ENCODE data around the gene ARHGAP6.

The ARHGAP6 gene

GRCh38 chrX:11451151-11451550, 214.6 kb downstream of the ARHGAP6 start:
- DNase-seq: no peak

DNA sequence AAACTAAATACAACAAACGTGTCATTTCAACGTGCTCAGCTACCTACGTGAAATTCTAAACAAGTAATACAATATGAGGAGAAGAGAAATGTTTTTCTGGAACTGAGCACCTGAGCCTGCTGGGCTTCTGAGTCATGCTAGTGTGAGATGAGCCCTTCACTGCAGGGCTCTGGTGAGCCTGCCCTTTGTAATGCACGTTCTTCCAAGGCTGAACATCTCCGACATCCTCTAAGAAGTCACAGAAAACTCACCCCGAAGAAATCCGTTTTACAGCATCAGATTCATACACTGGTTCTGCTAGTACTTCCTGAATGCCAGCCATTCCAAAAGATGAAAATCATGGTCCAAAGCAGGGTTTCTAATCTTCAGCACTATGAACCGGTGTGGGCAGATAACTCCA, 215.4 kb downstream of the ARHGAP6 start:
- no peak for DNase-seq

DNA sequence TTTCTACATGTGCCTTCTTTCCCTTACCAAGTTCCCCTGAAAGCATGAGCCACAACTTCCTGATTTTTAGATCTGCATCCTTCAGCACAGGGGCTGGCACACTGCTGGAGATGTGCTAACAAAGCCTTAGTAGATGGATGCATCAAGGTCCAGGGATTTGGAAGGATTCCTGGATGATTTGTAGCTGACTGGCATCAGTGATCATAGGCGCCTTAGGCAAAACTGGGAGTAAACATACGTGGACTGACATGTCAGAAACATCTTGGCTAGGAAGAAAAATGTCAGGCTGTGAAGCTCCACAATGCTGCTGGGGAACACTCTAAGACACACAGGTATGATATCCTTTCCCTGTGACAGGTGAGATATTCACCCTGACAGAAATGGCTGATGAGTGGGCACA, 216.1 kb downstream of the ARHGAP6 start:
- no peak for DNase-seq

DNA sequence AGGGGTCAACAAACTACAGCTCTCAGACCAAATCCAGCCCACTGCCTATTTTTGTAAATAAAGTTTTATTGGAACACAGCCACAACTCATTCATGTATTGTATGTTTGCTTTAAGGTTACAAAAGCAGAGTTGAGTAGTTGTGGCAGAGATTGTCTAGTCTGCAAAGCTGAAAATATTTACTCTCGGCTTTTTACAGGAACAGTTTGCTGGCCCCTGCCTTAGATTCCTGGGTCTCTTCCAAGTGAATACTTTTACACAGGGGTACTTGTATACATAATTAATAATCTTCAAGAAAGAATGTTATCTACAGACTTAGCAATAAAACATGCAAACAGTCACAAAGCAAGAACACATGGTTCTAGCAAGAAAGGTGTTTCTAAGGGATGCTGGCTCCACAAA, 218.3 kb downstream of the ARHGAP6 start:
- DNase-seq: no peak

DNA sequence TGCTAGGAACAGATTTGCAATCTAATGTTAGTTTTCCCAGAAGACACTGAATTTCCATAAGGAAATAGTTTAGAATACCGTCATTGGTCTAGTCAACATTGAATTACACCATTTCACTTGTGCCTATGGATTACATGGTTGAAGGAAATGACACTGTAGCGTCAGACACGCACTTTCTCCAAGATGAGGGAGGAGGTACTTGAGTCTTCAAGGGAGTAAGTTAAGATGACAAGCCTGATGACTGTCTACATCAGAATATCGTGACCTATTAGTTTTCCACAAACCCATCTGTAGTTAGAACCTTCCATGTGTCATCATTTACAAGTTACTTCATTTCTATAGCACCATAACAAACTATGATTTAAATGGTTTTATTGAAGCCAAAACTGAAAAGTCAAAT, 218.8 kb downstream of the ARHGAP6 start:
- DNase-seq: no peak

- no peak for DNase-seq
These were observed 219.4 kb downstream of the ARHGAP6 start for GRCh38 chrX:11446336-11446735.

- no peak for DNase-seq
These were observed 220.2 kb downstream of the ARHGAP6 start for GRCh38 chrX:11445540-11445939.

DNA sequence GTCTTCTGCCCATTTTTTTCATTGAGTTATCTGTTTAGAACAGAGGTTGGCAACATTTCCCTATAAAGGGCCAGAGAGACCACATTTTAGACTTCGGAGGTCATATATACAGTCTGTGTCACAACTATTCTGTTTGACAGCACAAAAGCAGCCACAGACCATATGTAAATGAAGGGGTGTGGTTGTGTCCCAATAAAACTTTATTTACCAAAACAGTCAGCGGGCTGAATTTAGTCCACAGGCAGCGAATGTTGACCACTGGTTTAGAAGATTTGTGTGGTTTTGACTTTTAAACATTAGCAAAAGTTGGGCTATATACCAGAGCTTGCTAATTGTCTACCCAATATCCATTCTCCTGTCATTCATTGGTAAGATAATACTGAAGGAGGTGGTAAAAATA, 221.7 kb downstream of the ARHGAP6 start:
- DNase-seq: no peak

GRCh38 chrX:11439846-11440245, 225.9 kb downstream of the ARHGAP6 start:
- DNase-seq: no peak

DNA sequence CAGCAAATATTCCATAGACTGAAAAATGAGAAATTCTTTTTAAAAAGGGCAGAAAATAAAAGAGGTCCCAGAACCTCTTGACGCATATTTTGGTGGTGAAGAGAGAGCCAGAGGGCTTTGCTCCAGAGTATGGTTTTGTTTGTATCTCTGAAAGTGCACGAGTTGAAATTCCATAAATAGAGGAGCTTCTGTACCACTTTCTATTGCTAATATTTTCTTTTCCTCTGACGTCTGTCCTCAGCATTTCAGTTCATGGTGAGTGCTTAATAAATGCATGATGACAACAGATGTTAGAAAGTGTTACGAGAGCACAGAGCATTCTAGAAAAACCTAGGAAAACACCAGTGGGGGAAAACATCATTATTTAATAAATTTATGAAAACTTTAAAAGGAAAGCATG, 227.0 kb downstream of the ARHGAP6 start:
- no peak for DNase-seq

DNA sequence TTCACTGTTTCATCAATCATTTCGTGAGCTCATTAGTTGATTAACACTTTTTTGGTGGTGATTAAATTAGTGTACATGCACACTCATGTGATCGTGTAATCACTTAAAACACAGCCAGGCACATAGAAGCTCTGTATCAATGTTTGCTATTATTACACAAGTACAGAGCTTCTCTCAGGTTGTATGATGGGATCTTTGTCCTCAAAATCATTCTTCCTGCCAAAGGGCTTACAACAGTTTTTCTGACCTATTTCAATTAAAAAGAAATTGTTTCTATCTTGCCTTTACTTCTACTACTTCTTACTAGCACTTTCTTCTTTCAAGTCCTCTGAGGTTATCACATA, 227.4 kb downstream of the ARHGAP6 start:
- DNase-seq: no peak

DNA sequence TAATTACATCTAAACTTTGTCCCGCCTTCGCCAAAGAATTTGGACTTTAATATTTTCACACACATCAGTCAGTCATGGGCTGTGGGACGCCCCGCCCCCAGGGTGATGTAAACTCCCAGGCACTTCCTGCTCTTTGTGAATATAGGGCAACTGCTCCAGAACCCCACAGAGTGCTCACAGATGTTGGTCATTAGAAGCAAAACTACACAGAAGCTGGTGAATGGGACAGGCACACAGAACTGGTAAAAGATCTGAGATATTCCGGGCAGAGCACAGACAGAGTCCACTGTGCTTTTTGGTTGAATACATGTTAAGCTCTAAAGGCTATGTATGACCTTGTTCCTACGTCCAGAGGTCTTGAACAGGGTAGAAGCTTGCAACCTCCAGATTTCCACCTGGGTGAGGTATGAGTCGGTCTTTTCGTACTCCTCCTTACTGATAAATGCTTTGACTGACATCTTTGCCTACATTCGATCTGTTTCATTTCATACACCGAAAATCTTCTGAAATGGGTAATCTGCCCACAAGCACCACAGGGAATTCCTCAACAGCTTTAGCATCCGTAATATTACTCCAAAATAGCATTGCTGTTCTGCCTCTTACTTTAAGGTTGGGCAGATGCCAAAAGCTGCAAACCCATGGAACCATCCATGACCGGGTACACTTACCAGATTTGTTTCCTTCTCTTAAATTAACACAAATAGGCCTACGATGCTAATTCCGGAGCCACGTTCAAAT, 227.9 kb downstream of the ARHGAP6 start:
- DNase-seq: no peak

DNA sequence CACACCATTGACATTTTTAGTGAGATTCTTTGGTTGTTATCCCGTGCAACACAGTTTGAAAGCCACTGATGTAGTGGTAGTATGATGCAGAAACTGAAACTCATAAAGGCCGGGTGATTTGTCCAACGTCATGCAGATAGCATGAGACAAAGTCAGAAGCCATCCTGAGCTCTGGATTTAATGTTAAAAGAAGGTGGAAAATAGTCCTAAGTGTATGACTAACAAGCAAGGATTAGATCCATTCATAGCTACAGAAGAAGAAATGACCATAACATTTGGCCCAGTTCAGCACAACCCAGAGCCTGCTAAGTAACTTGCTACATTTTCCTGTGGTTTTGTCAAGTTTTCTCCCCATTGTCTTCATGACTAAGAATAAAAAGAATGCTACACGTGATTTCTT, 230.2 kb downstream of the ARHGAP6 start:
- DNase-seq: no peak

DNA sequence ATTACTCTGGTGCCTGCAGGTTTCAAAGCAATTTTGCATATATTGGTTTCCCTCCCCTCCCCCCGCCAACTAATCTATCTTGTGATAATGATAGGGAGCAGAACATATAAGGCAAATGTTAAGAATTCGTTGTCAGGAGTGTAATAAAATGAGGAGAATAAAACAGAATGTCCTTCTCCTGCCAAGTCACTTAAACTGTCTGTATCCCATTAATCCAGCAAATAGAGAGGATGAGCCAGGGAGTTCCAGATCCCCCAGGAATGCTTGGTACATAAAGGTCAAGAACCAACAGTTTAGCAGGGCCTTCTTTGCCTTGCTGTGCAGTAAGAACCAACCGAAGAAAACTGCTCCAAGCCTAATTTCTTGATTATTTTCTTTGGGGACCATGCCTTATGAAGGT, 231.1 kb downstream of the ARHGAP6 start:
- no peak for DNase-seq

DNA sequence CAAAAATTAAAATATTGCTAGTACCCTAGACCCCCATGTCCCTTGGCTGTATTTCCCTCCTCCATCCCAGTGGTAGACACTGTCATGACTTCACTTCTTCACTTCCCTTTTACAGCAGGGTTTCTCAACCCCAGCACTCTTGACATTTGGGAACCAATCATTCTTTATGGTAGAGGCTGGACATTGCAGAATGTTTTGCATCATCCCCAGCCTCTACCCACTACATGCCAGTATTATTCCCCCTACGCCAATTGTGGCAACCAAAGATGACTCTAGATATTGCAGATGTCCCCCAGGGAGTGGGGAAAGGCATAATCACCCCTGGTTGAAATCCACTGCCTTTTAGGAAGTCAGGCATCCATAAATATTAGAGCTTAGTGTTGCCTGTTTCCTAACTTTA, 233.9 kb downstream of the ARHGAP6 start:
- no peak for DNase-seq

DNA sequence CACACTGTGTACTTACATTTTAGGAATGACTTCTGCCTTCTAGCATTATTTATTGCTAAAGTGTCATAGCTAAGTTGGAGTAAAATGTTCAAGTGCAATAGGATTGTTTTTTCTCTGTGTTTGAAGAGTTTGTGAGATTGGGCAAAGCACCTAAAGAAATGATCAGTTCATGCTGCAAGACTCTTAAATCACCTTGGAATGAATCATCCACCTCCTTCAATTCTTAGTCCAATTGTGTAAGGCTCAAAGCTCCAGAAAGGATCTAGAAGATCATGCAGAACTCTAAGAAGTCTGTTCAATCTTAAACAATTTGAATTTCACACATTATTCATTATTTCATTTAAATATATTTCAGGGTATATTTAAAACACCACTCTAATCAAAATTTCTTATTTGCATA, 235.4 kb downstream of the ARHGAP6 start:
- DNase-seq: no peak

- no peak for DNase-seq
These were observed 236.1 kb downstream of the ARHGAP6 start for GRCh38 chrX:11429538-11430085.

- no peak for DNase-seq
These were observed 238.2 kb downstream of the ARHGAP6 start for GRCh38 chrX:11427453-11428071.

DNA sequence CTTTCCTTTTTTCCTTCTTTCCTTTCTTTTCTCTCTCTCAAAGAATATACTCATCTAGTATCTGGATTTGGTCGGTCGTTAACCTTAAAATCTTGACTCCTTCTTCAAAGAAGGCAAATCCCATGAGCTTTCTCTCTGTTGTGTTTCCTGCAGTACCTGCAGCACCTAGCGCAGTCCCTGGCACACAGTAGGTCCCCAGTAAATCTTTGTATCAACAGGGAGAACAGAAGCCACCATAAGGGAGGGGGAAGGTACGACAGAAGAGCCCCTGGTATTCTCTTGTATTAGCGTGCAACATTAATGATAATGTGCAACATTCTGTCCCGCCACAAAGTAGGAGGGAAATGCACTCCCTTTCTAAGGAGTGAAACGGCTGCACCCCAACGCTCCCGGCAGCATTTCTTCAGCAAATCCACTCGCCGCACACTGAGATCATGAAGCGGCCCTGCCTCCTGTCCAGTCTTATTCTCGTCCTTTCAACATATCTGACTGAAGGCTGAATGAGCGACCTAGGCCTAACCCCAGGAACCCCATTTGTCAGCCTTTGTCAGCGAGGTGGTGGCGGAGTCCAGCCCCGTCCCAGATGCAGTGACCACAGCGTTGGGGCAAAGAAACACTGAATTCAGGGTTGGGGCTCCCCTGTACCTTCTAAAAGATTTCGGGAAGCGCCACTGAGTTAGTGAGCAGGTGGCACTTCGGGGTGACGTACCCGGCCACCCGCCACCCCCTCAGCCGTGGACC, 238.8 kb downstream of the ARHGAP6 start:
- no peak for DNase-seq

GRCh38 chrX:11424903-11425674, 240.6 kb downstream of the ARHGAP6 start:
- DNase-seq: no peak

GRCh38 chrX:11423949-11424348, 241.8 kb downstream of the ARHGAP6 start:
- DNase-seq: no peak

DNA sequence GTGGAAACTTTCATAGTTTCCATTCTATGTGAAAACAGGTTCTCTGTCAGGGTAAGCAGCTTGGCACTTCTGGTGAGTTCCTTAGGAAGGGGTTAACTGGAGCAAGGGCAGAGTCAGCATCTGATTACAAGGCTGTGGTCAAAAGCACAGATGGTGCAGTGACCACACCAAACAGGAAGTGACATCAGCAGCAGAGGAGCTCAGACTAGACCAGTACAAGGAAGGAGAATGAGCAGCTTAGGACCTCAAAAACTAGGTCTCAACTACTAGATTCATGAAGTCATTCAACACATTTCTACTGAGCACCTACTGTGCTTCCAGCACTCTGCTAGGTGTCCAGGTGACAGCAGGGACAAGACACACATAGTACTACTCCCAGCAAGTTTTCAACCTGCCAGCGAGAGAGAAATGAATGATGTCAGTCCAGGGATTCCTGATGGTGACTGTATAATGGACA, 242.3 kb downstream of the ARHGAP6 start:
- no peak for DNase-seq

- DNase-seq: no peak
These were observed 243.2 kb downstream of the ARHGAP6 start for GRCh38 chrX:11422525-11422857.

Data from activated CD8-positive, alpha-beta memory T cell treated with anti-CD3 and anti-CD28 coated beads for 24 hours (primary cell).